ENCODE results near the gene PLAU.

GRCh38 chr10:73875139-73875475 lies 35.8 kb upstream of the PLAU start:
- TF ChIP-seq CTCF (IDR thresholded peaks at IDR 0.05) (no peak), POLR2AphosphoS5 (IDR thresholded peaks at IDR 0.05) (no peak)
